K562 (cell line): ENCODE results near the gene HCAR3. TPM values are rescaled to one million over a fixed set of nuclear protein-coding genes. Genes with fewer than 3 reads are reported as not detected.
"Not testable (repeated sequence)": the region's sequence is repeated elsewhere in the genome, so short reads cannot be mapped to it uniquely, and the experiment has no call there.

Experiments
- ATAC-seq: fragments of 200-7000 bp; cut with Tn5 transposase; 3 replicates; pipeline ENCODE4 v1.9.1; 2020; ENCODE audit warnings: moderate library complexity
- Bru-seq: library from RNA; stranded (reverse); fragments of 400-500 nt; gene quantifications from one replicate; lab custom pipeline; 2021; lab: Mats Ljungman, UMichigan
- BruChase-seq, 2 experiments: library from RNA; stranded (reverse); fragments of 400-500 nt; gene quantifications; one replicate each; lab custom pipeline; 2021; lab: Mats Ljungman, UMichigan
- BruUV-seq: library from RNA; stranded (reverse); fragments of 400-500 nt; replicated peaks from 2 replicates; lab custom pipeline; 2021; lab: Mats Ljungman, UMichigan
- CTCF ChIA-PET: fragments of 300-600 bp; formaldehyde crosslinking; extraction: SDS; loops from one replicate; lab custom pipeline; 2021; ENCODE audit warnings: low intra/inter-chr PET ratio; lab: Yijun Ruan, JAX
- POLR2A ChIA-PET: fragments of 300-600, 350-650 bp; sonication (Branson Sonifier 250); formaldehyde crosslinking; extraction: SDS; loops from one replicate; lab custom pipeline; 2021; ENCODE audit warnings: antibody characterized with exemption, inconsistent platforms; lab: Yijun Ruan, JAX
- DNase-seq, 4 experiments: peaks; one replicate each; pipeline versions ENCODE4 v3.0.0 to v3.0.0-alpha.2; 2011 to 2018; ENCODE audit warnings: low spot score in 3 of 4, mixed read lengths in 3 of 4; ENCODE audit errors: extremely low read depth in 1 of 4
- FAIRE-seq: peaks from 2 replicates; lab custom pipeline; 2011; peaks lifted over from hg19 to GRCh38; lab: Jason Lieb, UNC
- H2AFZ ChIP-seq: 2 replicates; pipeline ENCODE4 v1.6.0; 2011; ENCODE audit warnings: low read depth, low read length, control low read depth, inconsistent platforms
- H3K27ac ChIP-seq: fragments of 200-600 bp; 3 replicates; pipeline ENCODE4 v1.8.0; 2011; ENCODE audit warnings: low read depth, mild to moderate bottlenecking, control low read depth, inconsistent platforms, low read length, moderate library complexity, mixed read lengths; ENCODE audit errors: extremely low read depth
- H3K27me3 ChIP-seq, 2 experiments: fragments of 300-600 bp in 1 of 2; 2 replicates in 1 of 2; 3 replicates in 1 of 2; pipeline versions ENCODE4 v1.6.0 to v1.8.0; 2011; ENCODE audit warnings: inconsistent platforms in 2 of 2, low read length in 2 of 2, mild to moderate bottlenecking in 1 of 2, mixed read lengths in 1 of 2, moderate library complexity in 1 of 2; ENCODE audit not compliant: control insufficient read depth in 2 of 2, insufficient read depth in 2 of 2
- H3K36me3 ChIP-seq: fragments of 300-600 bp; 3 replicates; pipeline ENCODE4 v1.8.0; 2011; ENCODE audit warnings: mild to moderate bottlenecking, low read length, inconsistent platforms; ENCODE audit not compliant: control insufficient read depth, insufficient read depth
- H3K4me1 ChIP-seq, 2 experiments: fragments of 200-600 bp in 1 of 2; replicated peaks in 1 of 2; 2 replicates in 1 of 2; 3 replicates in 1 of 2; pipeline versions ENCODE4 v1.5.1 to v1.8.0; 2011; ENCODE audit warnings: inconsistent platforms in 2 of 2, low read length in 2 of 2, mild to moderate bottlenecking in 1 of 2, mixed read lengths in 1 of 2, moderate library complexity in 1 of 2; ENCODE audit not compliant: control insufficient read depth in 2 of 2, insufficient read depth in 2 of 2
- H3K4me2 ChIP-seq: 2 replicates; pipeline ENCODE4 v1.6.1; 2011; ENCODE audit warnings: low read length, control low read depth, inconsistent platforms, mixed read lengths; ENCODE audit not compliant: insufficient read depth
- H3K4me3 ChIP-seq: fragments of 200-600 bp; sonication (generic), shearing (Covaris generic); 2 replicates; pipeline ENCODE4 v1.5.1; 2016; ENCODE audit warnings: control low read depth, inconsistent platforms
- H3K79me2 ChIP-seq: fragments of 200-600 bp; 3 replicates; pipeline ENCODE4 v1.8.0; 2011; ENCODE audit warnings: low read length, inconsistent platforms; ENCODE audit not compliant: control insufficient read depth, insufficient read depth
- H3K9ac ChIP-seq, 2 experiments: 2 replicates each; pipeline versions ENCODE4 v1.6.0 to v1.6.1; 2011; ENCODE audit warnings: low read depth in 2 of 2, low read length in 2 of 2, control low read depth in 1 of 2, inconsistent platforms in 1 of 2, mild to moderate bottlenecking in 1 of 2, mixed read lengths in 1 of 2; ENCODE audit not compliant: insufficient read depth in 1 of 2
- H3K9me1 ChIP-seq: one replicate; pipeline ENCODE4 v1.6.0; 2011; ENCODE audit warnings: inconsistent platforms, mild to moderate bottlenecking, low read length, moderate library complexity; ENCODE audit not compliant: control insufficient read depth, insufficient read depth
- H3K9me3 ChIP-seq: replicated peaks from 2 replicates; pipeline ENCODE4 v1.5.1; 2011; ENCODE audit warnings: low read depth, low read length, inconsistent platforms; ENCODE audit not compliant: control insufficient read depth, insufficient read depth
- H4K20me1 ChIP-seq: replicated peaks from 2 replicates; pipeline ENCODE4 v1.6.1; 2011; ENCODE audit warnings: low read length, inconsistent platforms, mixed read lengths; ENCODE audit not compliant: control insufficient read depth, insufficient read depth
- ARID1B ChIP-seq: fragments of 450-650 bp; IDR thresholded peaks from 2 replicates; pipeline ENCODE4 v1.6.1; 2016; ENCODE audit warnings: antibody characterized with exemption, mild to moderate bottlenecking, inconsistent platforms
- CC2D1A ChIP-seq: fragments of 450-650 bp; IDR thresholded peaks from 2 replicates; pipeline ENCODE4 v1.6.1; 2017; ENCODE audit warnings: mild to moderate bottlenecking
- ELF1 ChIP-seq: fragments of 200-800 bp; sonication (Bioruptor generic); IDR thresholded peaks from 2 replicates; pipeline ENCODE4 v1.6.1; 2016; ENCODE audit warnings: missing genetic modification characterization, missing compliant biosample characterization
- EP300 ChIP-seq: IDR thresholded peaks from 2 replicates; pipeline ENCODE4 v1.6.1; 2012; ENCODE audit warnings: low read length, improper control_type of control experiment
- ETV6 ChIP-seq, 3 experiments: fragments of 150-350 bp in 1 of 3; sonication (generic) in 1 of 3; formaldehyde crosslinking in 1 of 3; IDR thresholded peaks; 2 replicates each; pipeline versions ENCODE4 v1.6.1 to v1.8.0; 2014 to 2022; ENCODE audit warnings: borderline replicate concordance in 2 of 3, low read depth in 2 of 3, antibody characterized with exemption in 1 of 3, low read length in 1 of 3, mild to moderate bottlenecking in 1 of 3, missing genetic modification reagents in 1 of 3
- MYBL2 ChIP-seq, 2 experiments: fragments of 450-650 bp in 1 of 2; sonication (generic) in 1 of 2; formaldehyde crosslinking in 1 of 2; IDR thresholded peaks; 2 replicates each; pipeline versions ENCODE4 v1.6.1 to v1.8.1; 2017 to 2022; ENCODE audit warnings: borderline replicate concordance in 1 of 2, inconsistent platforms in 1 of 2, low read depth in 1 of 2, mild to moderate bottlenecking in 1 of 2, missing genetic modification reagents in 1 of 2, moderate library complexity in 1 of 2
- NEUROD1 ChIP-seq: fragments of 150-350 bp; IDR thresholded peaks from 2 replicates; pipeline ENCODE4 v1.6.1; 2014; ENCODE audit warnings: borderline replicate concordance, low read length, low read depth; ENCODE audit not compliant: partially characterized antibody
- WGBS: fragments of 100-300 bp; shearing (Covaris generic); methylation state at CpG from one replicate; pipeline ENCODE4 v1.1.6; 2016; ENCODE audit warnings: low coverage, mixed read lengths; ENCODE audit not compliant: insufficient coverage; ENCODE audit errors: missing lambda C conversion rate; 5-methylcytosine and 5-hydroxymethylcytosine counted together
- in situ Hi-C: fragments of 300-500 bp; cut with MboI; formaldehyde crosslinking; loops from 4 replicates; pipeline ENCODE4 v1.15.0; 2018; ENCODE audit warnings: inconsistent platforms, mixed read lengths
- intact Hi-C: fragments of 100-400 bp; cut with micrococcal nuclease; formaldehyde crosslinking; loops from 2 replicates; pipeline ENCODE4 v1.14.2; 2022
- long read RNA-seq, 3 experiments: library from polyadenylated mRNA in 2 of 3; library from RNA in 1 of 3; unstranded in 2 of 3; stranded (forward) in 1 of 3; transcript quantifications; one replicate each; pipeline ENCODE4 v2.0.0, GENCODE V29; 2019 to 2022
- polyA minus RNA-seq, 3 experiments: library from RNA; depleted of rRNA, polyadenylated mRNA; stranded (reverse); fragments of >200 nt; gene quantifications; 2 replicates each; pipeline ENCODE4 v1.2.3, GENCODE V29; 2011
- polyA plus RNA-seq, 8 experiments: library from polyadenylated mRNA; depleted of rRNA in 4 of 8; stranded (reverse) in 5 of 8; unstranded in 3 of 8; fragments of >200 nt; fragmentation: Nextera tagmentation in 2 of 8; fragmentation: Illumina TruSeq in 1 of 8; extraction: Ambion mirVana in 2 of 8; extraction: Trizol in 1 of 8; gene quantifications; 2 replicates each; pipeline versions ENCODE4 v1.2.1 to v1.2.3, GENCODE V29; 2011 to 2014; ENCODE audit warnings: inconsistent platforms in 1 of 8, missing spikeins in 1 of 8
- total RNA-seq, 7 experiments: library from RNA; depleted of rRNA in 6 of 7; stranded (reverse); fragments of >200 nt in 6 of 7; fragmentation: Illumina TruSeq in 2 of 7; extraction: Trizol in 2 of 7; gene quantifications; 2 replicates each; pipeline versions ENCODE4 v1.2.1 to v1.2.3, GENCODE V29; 2011 to 2021; ENCODE audit warnings: low replicate concordance in 1 of 7
- TF ChIP-seq, protein P1 (sequence below), 2 experiments: fragments of 200-800 bp in 1 of 2; sonication (Bioruptor generic) in 1 of 2; sonication (generic) in 1 of 2; formaldehyde crosslinking in 1 of 2; IDR thresholded peaks in 1 of 2; conservative IDR thresholded peaks in 1 of 2; 2 replicates each; pipeline versions ENCODE4 v1.5.0 to v1.6.1; 2016 to 2020; ENCODE audit warnings: missing compliant biosample characterization in 1 of 2, missing genetic modification characterization in 1 of 2, missing genetic modification reagents in 1 of 2

HCAR3 gene
- not detected in 2 replicates for total RNA-seq (2011; cell fraction: chromatin; rRNA removed; ENCODE audit: low replicate concordance)
- total RNA-seq (2011; cell fraction: nucleolus; rRNA removed), result not detected in 2 replicates
- total RNA-seq (2011; cell fraction: nucleoplasm; rRNA removed), result not detected in 2 replicates
- total RNA-seq (2014; rRNA removed), result not detected in 2 replicates
- not detected in 2 replicates for total RNA-seq (2014; rRNA removed; fragmentation: Illumina TruSeq; extraction: Trizol)
- total RNA-seq (2015; rRNA removed; fragmentation: Illumina TruSeq; extraction: Trizol), result not detected in 2 replicates
- not detected in 2 replicates for total RNA-seq (2021)
- polyA plus RNA-seq (2011; rRNA removed), result not detected in 2 replicates
- not detected in 2 replicates for polyA plus RNA-seq (2011; cell fraction: cytosol; rRNA removed)
- not detected in 2 replicates for polyA plus RNA-seq (2011; cell fraction: nucleus; rRNA removed)
- polyA plus RNA-seq (2012), result not detected in 2 replicates
- not detected in 2 replicates for polyA plus RNA-seq (2014; fragmentation: Illumina TruSeq; extraction: Trizol)
- not detected for polyA plus RNA-seq (2014; fragmentation: Nextera tagmentation; extraction: Ambion mirVana)
- polyA plus RNA-seq (2014; rRNA removed), result not detected in 2 replicates
- not detected in 2 replicates for polyA minus RNA-seq (2011; rRNA and poly(A)+ RNA removed)
- not detected in 2 replicates for polyA minus RNA-seq (2011; cell fraction: cytosol; rRNA and poly(A)+ RNA removed)
- not detected in 2 replicates for polyA minus RNA-seq (2011; cell fraction: nucleus; rRNA and poly(A)+ RNA removed)
- not detected for Bru-seq, nascent RNA
- not detected for BruChase-seq, experiment 1, labeled RNA remaining after a 2-hour chase
- BruChase-seq, experiment 2, labeled RNA remaining after a 6-hour chase, result not detected
- long read RNA-seq, experiment 1, result 0 reads
- long read RNA-seq, experiment 2, result 0 reads
- long read RNA-seq, experiment 3, result 0 reads

DNA sequence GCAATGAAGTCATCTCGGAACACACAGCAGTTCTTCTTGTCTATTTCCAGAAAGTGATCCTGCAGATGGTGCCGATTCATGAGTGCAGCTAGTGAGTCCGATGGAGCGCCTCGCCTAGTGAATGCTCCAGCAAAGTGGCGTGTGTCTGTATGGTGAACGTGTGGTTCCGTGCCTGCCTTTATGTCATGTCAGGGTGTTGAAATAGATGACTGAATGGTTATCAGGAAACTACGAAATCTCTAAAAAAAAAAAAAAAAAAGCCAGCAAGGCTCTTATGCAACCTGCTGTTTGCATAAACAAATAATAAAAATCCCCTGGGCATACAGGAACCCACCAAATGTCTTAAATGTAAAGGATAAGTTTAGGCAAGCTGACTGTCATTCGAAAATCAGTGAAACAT lies at the start of gene HCAR3:
Gene HCAR3 (minus strand): TSS at position 154 of the 400 bp plus-strand sequence. CDS start 74 bp downstream, at position 80.
- POLR2A ChIA-PET, H4K20me1 ChIP-seq, H3K4me1 ChIP-seq, in situ Hi-C loops, H3K27me3 ChIP-seq, intact Hi-C loops, CTCF ChIA-PET, BruUV-seq, H3K36me3 ChIP-seq, H3K27ac ChIP-seq, H3K4me3 ChIP-seq, H3K4me2 ChIP-seq, H3K9me1 ChIP-seq, H2AFZ ChIP-seq, H3K9ac ChIP-seq, DNase-seq, ATAC-seq, H3K79me2 ChIP-seq, H3K9me3 ChIP-seq, FAIRE-seq: not testable (repeated sequence)
- WGBS, result 8% methylated on average over 9 of the region's 10 CpGs

GRCh38 chr12:122757568-122757967 lies 41.0 kb upstream of the HCAR3 start:
- no peak overlapping the region for H3K9ac ChIP-seq
- no TSS peak for BruUV-seq
- H3K27ac ChIP-seq, result no peak overlapping the region
- FAIRE-seq (peak; percentile 55), DNase-seq (peak; percentile 26 to 48 (median 42)), ATAC-seq (no peak)
- H4K20me1 ChIP-seq, result no peaks in the 10 kb centered on the region; the same call in 1 of the 2 replicates
- peaks cover 66% of the 10 kb centered on the region for H3K79me2 ChIP-seq
- intact Hi-C loops (loop anchor here (10.0 kb wide), 1 partner anchor 363 kb away; no protein-coding TSS in a partner anchor), in situ Hi-C loops (no loop called here)
- no peaks in the 10 kb centered on the region for H3K27me3 ChIP-seq
- H3K4me2 ChIP-seq, result no peak overlapping the region
- no peaks in the 10 kb centered on the region for H3K9me3 ChIP-seq
- WGBS, result 21% methylated on average over 1 of the region's 1 CpG
- H2AFZ ChIP-seq, result no peak overlapping the region
- no peak overlapping the region for H3K4me3 ChIP-seq
- no peaks in the 10 kb centered on the region for H3K9me1 ChIP-seq
- peaks cover 19% of the 10 kb centered on the region in 2 experiments; a peak in 4 of 5 replicates for H3K4me1 ChIP-seq
- ChIA-PET POLR2A (interaction anchor here (1.1 kb wide), 1 partner anchor 8 kb away, joined by 4 read pairs; no protein-coding TSS in a partner anchor), CTCF (no interaction called here)
- H3K36me3 ChIP-seq, result peaks cover 82% of the 10 kb centered on the region
- peak; percentile 54; the same call in 1 of the 2 replicates for TF ChIP-seq CC2D1A
- TF ChIP-seq EP300, result peak; percentile 49; the same call in 1 of the 2 replicates
- TF ChIP-seq, protein P1, sequence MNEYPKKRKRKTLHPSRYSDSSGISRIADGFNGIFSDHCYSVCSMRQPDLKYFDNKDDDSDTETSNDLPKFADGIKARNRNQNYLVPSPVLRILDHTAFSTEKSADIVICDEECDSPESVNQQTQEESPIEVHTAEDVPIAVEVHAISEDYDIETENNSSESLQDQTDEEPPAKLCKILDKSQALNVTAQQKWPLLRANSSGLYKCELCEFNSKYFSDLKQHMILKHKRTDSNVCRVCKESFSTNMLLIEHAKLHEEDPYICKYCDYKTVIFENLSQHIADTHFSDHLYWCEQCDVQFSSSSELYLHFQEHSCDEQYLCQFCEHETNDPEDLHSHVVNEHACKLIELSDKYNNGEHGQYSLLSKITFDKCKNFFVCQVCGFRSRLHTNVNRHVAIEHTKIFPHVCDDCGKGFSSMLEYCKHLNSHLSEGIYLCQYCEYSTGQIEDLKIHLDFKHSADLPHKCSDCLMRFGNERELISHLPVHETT (CRISPR knock-in tag; conservative IDR thresholded peaks at IDR 0.05 in 1 of 2, IDR thresholded peaks at IDR 0.05 in 1 of 2), result 0 out of 4 replicates have a peak, but pooled peaks of 1 of the 2 experiments have one; percentile 23
- no peak for TF ChIP-seq ETV6 (IDR thresholded peaks at IDR 0.05; ENCODE audit: borderline replicate concordance in 1 of 2, low read depth in 2 of 2, low read length in 1 of 2)
- TF ChIP-seq ETV6 (CRISPR knock-in tag; IDR thresholded peaks at IDR 0.05; ENCODE audit: borderline replicate concordance), result no peak
- 0 out of 2 replicates have a peak, but pooled peaks have one; percentile 23 for TF ChIP-seq ELF1 (tag)
- TF ChIP-seq NEUROD1, result no peak
- peak; percentile 73 for TF ChIP-seq ARID1B
- peak; percentile 70 for TF ChIP-seq MYBL2 (IDR thresholded peaks at IDR 0.05; ENCODE audit: low read depth)
- TF ChIP-seq MYBL2 (CRISPR knock-in tag; IDR thresholded peaks at IDR 0.05; ENCODE audit: borderline replicate concordance), result no peak
